Stimulated activated CD8-positive, alpha-beta memory T cell treated with anti-CD3 and anti-CD28 coated beads, Interleukin-12 subunit alpha, Interleukin-12 subunit beta, amount 100 ng/mL, for 4 hours (primary cell): ENCODE data around the gene DUS1L.

ENCODE experiments used
- DNase-seq: peaks from one replicate; pipeline ENCODE4 v3.0.0-alpha.2; 2020; ENCODE audit warnings: low read depth

The DUS1L gene

DNA sequence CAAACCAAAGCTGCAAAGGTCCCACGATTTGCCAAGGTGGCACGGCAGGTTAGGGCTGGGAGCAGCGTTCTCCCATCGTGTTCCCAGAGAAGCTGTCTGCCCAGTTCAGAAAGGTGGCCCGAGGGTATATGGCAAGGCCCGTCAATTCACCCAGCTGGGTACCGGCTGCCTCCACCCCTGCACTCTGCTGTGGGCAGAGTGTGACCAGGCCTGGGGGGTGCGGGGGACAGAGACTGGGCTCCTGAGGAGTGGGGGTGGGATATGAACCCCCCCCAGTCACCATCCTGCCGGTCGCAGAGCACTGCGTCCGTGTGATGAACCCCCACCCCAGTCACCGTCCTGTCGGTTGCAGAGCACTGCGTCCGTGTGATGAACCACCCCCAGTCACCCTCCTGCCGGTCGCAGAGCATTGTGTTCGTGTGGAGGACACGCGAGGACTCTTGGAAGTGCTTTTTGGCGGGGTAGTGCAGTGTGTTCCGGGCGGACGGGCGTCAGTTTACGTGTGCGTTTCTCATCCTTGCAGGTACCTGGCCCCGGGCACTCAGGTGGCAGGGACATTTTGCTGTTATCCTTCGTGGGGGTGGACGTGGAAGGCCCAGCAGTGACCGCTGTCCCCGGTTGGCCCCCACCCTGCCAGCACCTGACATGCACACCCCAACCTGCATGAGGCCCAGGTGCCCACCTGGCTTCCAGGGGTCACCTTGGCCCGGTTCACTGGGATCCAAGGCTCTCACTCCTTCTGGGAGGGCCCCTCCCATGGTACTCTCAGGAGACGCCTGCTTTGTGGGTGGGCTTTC lies 35.1 kb upstream of the DUS1L start:
- DNase-seq: no peak

DNA sequence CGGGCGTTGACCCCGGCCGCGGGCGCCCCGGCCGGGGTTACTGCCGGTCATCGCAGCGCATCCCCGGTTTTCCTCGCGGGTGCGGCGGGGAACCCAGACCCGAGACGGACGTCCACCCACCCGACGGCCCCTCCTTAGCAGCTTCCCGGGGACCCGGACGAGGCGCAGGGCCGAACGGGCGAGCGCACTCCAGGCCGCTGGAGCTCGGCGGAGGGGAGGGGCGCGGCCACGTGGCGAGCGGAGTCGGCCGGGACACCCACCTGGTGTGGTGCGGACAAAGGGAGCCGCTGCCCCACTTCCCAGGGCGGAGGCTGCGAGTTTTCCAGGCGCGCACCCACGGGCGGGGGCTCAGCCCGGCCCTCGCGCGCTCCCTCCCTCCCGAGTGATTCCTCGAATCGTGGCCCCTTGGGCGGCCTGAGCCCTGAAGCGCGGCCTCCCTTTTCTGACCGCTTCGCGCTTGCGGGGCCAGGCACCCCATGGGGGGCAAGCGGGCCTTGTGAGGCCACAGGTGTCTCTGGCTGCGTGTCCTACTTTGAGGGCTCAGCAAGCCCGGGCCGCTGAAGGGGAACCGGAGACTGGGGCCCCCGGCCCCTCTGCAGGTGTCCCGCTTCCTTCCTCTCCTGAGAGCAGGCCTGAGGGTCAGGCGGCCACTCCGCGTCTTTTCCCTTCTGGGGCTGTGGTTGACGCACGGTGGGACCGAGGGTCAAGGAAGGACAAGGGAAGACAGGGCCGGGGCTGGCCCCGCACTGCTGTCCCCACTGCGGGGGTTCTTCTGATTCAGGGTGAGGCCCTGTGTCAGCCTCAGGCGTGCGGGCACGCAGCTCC lies 33.5 kb upstream of the DUS1L start:
- DNase-seq: no peak

DNA sequence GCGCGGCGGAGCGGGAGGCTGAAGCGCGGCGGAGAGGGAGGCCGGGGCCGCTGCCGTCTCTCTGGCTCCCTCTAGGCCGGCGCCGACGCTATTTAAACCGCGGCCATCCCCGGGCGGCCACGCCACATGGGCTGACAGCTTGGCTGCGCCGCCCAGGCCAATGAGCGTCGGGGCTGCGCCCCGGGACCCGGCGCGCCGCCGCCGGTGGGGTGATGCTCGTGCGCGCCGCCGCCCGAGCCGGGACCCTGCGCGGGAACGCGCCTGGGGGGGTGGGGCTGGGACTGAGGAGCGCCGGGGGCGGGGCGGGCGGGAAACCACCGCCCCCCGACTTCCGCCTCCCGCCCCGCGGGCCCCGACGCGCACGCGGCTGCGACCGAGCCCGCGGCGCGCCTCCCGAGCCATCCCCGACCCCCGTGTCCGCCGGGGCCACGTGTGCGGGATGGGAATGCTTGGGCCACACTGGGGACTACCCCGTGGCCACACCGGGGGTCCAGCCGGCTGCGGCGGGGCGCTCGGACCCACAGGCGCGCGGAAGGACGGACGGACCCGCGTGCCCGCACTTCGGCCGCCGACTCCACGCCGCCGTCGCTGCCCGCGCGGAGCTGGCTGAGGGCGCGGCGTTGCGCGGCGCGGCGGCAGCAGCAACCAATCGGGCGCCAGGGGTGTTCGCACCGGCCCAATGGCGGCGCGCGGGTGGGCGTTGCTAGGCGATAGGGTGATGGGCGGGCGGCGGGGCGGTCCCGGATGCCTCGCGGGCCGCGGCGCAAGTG lies 32.8 kb upstream of the DUS1L start, which contains the start of gene FASN:
Gene FASN, minus strand, starts transcription at position 68 of the 770 bp plus-strand sequence. CDS start 1,791 bp downstream, outside the sequence.
- peak; percentile 91 for DNase-seq

DNA sequence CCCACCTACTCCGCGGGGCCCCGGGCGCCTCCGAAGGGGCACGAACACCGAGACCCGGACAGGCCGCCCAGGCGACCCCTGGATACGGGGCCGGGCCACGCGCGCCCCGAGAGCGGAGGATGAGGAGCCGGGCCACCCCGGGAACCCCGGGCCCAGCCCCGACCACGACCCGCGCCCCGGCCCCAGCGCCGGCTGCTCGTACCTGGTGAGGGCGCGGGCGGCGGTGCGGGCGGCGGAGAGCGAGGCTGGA lies 32.2 kb upstream of the DUS1L start:
- no peak for DNase-seq

DNA sequence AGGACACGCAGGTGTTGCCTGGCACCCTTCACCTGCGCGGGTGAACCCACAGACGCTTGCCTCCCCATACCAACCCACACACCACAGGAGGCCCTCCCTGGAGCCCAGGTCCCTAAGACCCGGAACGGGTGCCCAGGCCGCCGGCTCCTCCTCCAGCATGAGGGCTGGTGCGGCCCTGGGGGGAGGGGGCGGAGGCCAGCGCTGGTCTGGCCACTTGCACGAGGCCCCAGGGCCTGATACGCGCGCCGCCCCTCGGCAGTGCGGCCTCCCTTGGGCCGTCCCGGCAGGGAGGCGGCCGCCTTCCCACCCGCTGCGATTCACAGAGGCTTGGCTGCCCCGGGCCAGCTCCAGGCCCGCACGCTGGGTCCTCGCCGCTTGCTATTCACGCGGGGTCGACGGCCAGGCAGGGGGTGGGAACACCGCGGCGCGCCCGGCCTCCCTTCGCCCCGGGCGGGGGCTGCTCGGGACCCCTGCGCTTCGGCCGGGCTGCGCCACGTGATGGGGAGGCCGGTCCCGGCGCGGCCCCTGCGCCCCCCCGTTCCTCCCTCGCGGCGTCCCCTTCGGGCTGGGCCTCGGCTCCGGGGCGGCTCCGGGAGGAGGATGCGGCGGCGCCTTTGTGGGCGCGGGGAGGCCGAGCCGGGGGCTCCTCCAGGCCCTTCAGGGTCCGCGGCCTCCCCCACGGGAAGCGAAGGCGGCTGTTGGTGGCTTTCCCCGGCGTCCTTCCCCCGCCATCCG lies 31.7 kb upstream of the DUS1L start:
- DNase-seq: peak; percentile 23

DNA sequence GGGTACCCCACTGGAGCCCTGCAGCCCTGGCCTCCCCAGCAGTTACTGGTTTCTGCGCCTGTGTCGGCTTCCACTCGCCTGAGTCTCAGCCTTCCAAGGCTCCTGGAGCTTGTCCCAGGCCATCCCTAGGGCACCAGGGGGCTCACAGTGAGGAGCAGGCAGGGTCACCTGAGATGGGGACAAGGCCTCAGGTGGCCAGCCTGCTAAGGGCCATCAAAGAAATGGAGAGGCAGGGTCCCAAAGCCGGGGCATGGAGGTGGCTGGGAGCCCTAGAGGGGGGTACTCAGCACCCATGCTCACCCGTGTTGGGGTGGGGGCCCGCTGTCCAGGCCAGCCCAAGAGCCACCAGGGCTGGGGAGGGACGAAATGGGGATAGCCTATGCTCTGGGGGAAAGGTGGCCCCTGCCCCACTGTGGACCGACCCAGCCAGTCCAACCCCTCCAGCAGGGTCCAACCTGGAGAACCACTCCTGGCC lies 31.1 kb upstream of the DUS1L start:
- no peak for DNase-seq

DNA sequence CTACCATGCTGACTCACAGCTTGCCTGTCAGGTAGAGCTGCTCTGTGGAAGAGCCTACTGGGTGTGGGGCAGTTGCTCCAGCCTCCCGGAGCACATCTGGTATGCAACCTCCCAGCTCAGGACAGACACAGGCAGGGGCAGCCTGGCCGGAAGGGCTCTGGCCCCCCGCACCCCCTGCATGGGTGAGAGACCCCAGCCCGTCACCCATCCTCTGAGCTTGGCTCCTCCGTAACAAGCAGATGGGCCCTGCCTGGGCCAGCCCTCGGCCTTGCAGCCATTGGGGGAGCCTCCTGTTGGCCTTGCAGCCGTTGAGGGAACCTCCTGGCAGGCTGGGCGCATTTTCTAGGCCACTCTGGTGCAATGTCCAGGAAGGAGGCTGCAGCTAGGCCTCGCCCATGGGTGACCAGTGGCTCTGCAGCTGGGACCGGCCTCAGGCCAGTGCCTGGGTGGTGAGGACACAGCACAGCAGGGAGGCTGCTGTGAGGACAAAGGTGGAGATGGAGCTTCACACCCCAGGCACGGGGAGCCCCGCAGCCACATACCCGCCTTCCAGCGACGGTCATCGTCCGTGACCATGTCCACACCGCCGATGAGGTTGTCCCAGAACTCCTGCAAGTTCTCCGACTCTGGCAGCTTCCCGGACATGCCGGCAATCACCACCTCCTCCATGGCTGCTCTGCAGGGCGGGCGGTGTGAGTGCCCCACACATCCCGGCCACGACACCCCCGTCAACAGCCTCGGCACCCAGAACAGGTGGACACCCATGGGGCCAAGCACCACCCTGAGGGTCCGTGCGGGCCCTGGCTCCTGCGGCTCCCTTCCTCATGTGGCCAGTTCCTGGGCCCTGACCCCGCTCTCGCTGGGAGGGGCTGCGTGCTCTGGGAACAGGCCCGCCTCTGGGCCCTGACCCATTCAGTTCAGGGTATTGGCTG lies 30.4 kb upstream of the DUS1L start:
- DNase-seq: no peak

DNA sequence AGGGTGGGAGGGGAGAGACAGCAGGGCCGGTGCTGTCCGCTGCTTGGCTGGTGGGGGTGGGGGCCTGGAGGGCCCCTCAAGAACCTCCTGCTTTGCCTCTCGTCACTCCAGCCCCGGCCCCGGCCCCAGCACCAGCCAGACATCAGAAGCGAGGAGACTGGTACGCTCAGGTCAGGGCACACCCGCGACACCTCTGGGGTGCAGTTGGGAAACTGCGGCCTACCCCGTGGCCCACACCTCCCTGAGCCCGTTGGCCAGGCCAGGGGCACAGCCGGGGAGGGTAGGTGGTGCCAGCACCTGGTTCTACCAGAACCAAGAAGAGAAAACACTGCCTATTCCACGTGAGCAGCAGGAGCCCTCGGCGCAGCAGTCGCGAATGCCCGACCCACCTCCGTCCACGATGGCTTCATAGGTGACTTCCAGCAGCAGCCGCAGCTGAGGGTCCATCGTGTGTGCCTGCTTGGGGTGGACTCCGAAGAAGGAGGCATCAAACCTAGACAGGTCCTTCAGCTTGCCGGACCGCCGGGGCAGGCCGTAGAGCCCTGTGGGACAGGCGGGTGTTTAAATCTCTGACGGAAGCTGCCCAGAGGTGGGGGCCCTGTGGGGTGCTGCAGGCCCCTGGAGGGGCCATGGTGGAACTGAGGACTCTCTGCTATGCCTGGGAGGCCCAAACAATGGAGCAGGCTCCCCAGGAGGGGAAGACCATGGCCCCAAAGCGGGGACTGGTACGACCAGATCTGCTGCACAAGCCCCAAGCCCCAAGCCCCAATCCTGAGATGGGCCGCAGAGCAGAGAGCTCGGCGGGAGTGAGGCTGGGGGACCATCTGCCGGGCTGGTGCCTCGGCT lies 29.6 kb upstream of the DUS1L start:
- no peak for DNase-seq

DNA sequence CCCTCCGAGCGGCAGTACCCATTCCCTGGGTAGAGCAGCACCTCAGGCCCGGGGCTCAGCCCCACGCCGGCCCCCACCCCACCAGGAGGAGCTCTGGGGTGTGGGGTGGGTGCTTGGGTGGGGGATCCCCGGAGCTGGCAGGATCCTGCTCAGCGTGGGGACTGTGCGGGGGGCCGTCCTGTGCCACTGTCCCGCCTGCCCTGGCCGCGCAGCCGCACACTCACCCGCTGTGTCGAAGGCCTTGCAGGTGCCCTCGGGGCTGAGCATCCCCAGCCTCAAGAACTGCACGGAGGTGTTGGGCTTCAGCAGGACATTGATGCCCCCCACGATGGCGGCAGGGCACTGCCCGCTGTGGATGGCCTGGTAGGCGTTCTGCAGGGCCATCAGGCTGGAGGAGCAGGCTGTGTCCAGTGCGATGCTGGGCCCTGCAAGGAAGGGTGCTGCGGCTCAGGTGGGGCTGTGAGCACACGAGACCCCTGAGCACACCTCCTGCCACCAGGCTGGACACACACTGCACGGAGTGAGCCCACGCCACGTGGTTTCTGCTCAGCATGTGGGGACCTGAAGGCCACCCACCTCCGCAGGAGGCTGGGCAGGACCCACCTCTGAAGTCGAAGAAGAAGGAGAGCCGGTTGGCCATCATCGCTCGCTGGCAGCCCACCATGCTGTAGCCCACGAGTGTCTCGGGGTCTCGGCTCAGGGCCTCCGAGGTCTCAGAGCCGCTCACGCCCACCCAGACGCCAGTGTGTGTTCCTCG lies 27.6 kb upstream of the DUS1L start:
- no peak for DNase-seq

DNA sequence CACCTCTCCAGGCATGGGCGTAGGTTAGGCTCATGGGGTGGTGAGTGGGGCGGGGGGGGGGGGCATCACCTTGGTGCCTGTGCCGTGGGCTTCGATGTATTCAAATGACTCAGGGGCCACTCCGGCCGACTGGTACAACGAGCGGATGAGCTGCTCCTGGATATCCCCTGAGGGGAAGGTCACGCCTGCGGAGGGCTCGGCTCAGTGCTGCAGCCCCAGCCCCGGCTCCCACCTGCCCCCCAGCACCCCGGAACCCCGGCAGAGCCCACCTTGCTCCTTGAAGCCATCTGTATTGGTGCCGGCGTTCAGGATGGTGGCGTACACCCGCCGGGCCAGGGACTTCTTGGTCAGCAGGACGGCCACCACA lies 27.0 kb upstream of the DUS1L start:
- no peak for DNase-seq

DNA sequence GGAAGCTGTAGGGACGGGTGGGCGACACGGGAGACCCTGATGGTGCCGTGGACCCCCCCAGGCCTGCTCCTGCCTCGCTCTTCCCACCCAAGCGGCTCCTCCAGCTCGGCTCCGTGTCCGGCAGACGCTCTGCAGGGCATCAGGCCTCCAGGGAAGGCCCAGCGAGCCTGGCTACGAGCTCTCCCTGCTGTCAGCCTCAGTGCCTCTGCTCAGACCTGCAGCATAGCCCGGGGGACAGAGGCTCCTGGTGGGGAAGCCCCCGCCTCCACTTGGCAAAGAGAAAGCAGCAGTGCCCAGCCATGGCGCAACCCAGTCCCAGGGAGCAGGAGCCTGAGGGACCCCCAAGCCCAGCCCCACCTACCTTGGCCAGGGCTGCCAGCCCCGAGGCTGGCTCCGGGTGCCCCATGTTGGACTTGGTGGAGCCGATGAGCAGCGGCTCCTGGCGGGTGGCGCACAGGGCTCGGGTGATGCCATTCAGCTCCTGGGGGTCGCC lies 26.5 kb upstream of the DUS1L start:
- DNase-seq: no peak

DNA sequence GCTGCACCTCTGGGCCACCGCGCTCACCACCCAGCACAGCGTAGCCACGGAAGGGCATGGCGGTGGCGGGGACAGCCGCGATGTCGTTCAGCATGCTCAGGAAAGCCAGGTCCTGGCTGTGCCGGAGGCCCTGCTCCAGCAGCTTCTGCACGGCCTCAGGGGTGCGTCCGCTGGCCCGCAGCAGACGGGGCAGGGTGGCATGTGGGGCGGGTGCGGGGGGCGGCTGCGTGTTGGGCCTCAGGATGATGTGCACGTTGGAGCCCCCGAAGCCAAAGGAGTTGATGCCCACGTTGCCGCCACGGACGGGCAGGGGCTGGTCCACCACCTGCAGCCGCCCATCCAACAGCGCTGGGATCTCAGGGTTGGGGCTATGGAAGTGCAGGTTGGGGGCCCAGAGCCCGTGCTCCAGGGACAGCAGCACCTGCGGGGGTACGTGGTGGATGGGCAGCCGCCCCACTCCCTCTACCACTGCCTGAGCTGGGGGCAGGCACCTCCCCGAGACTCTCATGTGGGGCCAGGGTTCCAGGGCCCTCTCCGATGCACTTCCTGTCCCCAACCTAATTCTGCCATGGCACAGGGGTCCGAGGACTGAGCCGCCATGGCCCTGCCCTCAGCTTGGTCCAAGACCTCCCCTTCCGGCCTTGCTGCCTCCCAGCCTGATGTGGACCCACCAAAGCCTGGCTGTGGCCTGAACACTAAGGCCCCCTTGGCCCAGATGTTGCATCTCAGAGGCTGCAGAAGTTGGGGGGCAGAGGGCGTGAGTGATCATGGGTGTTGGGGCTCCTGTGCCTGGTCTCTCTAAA lies 25.9 kb upstream of the DUS1L start:
- DNase-seq: no peak

DNA sequence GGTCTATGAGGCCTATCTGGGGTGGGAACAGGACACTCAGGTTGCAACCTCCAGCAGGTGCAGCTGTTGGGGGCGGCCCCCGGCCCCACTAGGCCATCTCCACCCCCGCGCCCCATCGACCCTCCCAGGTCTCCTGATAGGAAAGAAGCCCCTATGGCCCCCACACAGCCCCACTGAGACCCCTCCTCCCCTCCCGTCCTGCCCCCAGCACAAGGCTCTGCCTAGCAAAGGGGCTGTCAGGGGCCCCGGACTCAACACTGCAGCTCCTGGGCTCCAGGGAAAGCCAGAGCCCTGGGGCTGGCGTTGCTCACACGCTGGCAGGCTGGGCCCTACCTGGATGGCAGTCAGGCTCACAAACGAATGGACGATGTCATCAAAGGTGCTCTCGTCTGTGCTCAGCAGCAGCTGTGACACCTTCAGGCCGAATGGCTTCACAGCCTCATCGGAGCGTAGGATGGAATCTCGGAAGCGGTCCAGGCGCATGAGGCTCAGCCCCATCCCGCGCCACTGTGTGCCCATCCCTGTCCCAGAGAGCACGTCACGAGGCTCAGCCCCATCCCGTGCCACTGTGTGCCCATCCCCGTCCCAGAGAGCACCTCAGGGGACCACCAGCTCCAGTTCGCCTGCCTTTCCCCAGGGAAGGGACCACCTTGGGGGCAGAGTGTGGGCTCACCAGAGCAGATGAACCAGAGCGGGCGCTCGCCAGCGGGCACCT lies 25.1 kb upstream of the DUS1L start:
- DNase-seq: no peak

DNA sequence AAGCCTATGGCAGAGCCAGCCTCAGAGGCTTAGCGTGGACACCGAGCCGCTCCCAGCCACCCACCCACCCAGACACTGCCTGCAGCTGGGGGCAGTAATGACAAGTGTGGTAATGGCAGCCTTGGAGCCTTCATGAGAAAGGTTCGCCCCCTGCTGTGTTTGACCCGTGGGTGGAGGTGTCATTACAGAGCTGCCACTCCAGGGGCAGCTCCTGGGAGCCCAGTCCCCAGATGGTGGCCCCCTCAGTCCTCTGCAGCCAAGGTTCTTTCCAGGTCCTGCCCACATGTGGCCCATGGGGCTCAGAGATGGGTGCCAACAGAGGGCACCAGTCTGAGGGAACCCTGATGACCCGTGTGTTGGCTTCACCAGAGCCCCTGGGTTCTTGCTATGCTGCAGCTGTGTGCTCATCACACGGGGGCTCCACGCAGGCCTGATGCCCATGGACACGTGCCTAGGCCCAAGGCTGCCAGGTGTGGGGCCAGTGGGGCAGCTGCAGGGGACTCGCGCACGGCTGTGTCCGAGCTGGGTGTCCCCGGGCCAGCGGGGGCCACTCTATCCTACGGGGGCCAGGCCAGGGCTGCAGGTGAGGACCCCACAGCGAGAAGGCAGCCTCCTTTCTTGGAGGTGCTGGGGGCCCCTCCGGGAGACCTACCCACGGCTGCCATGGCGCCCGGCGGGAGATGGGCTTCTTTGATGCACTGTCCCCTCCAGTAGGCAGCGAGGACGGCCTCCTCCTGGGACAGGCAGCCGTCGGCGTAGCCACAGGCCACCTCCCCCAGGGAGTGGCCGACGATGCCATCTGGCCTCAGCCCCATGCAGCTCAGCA lies 24.3 kb upstream of the DUS1L start:
- no peak for DNase-seq

DNA sequence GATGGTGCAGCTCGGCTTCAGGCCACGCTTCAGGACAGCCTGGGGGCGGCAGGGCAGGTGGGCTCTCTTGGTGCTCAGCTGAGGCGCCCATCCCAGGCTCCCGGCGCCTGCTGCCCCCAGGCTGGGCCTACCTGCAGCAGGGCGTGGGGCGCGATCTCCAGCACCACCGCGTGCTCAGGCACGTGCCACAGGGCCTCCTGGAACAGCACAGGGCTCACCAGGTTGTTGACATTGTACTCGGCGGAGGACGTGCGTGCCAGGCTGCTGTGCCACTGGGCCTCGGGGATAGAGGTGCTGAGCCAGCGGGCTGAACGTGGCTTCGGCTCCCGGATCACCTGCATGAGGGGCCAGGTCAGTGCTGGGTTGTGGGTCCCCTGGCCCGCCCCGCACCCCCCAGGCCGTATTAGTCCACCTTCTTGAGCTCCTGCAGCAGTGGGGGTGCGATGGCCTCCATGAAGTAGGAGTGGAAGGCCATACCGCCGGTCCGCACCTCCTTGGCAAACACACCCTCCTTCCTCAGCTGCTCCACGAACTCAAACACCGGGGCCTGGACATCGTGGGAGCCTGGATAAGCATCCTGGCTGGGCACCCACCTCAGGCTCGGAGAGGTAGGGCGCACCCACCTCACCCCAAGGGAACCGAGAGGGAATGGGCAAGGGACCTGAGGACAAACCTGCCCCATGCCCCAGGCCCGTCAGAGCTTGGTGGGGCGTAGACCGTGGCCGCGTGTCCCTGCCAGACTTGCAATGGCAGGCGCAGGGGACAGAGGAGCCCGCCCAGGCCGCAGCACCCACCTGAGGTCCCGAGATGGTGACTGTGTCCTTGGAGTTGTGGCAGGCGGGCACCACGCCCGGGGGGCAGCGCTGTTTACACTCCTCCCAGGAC lies 23.5 kb upstream of the DUS1L start:
- no peak for DNase-seq
